GM12875 (cell line): ENCODE measurements around the gene CAPZA1.

Experiments
- H3K4me3 ChIP-seq: one replicate; pipeline ENCODE4 v1.5.1; 2011; ENCODE audit warnings: low read depth, low read length, control low read depth
- TF ChIP-seq, protein P1 (sequence below): IDR thresholded peaks from 2 replicates; pipeline ENCODE4 v1.5.1; 2011; ENCODE audit warnings: low read depth, mild to moderate bottlenecking, control low read depth, inconsistent platforms, low read length, moderate library complexity, borderline replicate concordance; ENCODE audit not compliant: insufficient read depth

The CAPZA1 gene

DNA sequence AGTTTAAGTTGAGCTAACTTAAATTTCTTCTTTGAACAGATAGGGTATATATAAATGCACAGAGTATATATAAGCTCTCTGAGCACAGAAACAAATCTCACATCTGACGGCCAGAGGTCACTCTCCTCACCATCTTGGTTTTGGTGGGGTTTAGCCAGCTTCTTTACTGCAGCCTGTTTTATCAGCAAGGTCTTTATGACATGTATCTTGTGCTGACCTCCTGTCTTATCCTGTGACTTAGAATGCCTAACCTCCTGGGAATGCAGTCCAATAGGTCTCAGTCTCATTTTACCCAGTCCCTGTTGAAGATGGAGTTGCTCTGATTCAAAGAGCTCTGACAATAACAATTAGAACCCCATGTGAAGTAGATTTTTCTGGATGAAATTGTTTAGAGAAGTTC, 53.2 kb downstream of the CAPZA1 start:
- TF ChIP-seq, protein P1, sequence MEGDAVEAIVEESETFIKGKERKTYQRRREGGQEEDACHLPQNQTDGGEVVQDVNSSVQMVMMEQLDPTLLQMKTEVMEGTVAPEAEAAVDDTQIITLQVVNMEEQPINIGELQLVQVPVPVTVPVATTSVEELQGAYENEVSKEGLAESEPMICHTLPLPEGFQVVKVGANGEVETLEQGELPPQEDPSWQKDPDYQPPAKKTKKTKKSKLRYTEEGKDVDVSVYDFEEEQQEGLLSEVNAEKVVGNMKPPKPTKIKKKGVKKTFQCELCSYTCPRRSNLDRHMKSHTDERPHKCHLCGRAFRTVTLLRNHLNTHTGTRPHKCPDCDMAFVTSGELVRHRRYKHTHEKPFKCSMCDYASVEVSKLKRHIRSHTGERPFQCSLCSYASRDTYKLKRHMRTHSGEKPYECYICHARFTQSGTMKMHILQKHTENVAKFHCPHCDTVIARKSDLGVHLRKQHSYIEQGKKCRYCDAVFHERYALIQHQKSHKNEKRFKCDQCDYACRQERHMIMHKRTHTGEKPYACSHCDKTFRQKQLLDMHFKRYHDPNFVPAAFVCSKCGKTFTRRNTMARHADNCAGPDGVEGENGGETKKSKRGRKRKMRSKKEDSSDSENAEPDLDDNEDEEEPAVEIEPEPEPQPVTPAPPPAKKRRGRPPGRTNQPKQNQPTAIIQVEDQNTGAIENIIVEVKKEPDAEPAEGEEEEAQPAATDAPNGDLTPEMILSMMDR, result no peak
- no peak overlapping the region for H3K4me3 ChIP-seq

DNA sequence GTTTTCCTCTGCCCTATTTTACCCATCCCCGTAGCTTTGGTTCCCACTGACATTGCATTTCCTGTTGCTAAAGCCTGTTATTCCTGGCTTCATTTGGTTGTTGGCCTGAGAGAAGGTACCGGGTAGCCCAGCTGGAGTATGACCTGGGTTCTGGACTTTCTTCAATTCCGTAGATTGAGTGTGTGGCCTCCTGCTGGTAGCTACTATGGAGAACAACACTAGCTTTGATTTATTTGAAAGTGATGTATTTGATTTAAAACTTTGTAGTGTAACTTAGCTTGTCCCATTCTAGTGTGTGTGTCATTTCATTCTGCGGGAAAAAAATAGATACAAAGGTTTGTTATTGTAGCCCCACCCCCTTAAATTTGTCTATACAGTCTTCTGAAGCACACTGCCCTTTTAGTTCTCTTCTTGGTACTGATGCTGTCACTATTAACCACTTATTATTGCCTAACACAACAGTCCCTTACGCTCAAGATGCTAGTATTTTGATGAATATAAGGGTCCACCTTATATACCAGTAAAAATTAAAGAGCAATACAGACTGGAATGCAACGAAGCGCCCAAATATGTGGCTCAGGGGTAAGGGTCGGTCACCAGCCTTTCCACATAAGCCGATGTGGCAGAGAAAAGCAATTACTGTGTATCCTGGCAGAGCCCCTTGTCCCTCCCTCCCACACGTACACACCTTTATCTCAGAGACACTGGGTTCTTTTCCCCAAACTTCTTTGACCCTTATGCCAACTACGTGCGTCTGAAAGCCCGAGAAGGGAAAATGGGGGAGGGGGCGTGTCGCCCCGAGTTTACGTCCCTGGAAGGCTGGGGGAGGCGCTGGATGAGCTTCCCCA, 54.2 kb downstream of the CAPZA1 start:
- TF ChIP-seq, protein P1, result peak; percentile 24; the same call in 1 of the 2 replicates

DNA sequence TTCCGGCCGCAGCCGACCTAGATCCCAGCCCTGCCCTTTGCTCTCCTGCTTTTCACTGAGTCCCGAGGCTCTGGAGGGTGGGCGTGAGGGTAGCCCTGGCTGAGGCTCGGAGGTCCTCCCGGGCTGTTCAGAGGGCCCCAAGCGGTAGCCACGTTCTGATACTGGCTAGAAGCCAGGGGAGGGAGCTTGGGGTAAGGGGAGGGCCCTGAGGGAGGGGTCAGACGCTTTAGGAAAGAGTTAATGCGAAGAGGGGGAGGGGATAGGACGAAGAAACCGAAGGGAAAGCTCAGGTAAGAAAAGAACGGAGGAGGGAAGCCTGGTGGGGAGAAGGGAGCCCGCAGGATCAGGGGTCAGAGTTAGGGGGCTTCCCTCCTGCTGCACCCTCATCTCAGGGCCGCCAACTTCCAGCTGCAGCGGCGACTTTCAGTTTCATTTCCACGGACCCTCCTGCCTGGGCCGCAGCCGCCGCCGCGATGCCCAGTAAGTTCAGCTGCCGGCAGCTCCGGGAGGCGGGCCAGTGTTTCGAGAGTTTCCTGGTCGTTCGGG, 54.9 kb downstream of the CAPZA1 start, which contains the start of gene MOV10:
TSS of gene MOV10 (plus strand) at position 220 of the 546 bp plus-strand sequence. CDS start at position 474, 254 bp downstream.
- H3K4me3 ChIP-seq, result peak within 1 kb of the TSS; percentile 91
- TF ChIP-seq, protein P1, result no peak

More for the DNA sequence above, 54.2 kb downstream of the CAPZA1 start:
- peak overlapping the region; percentile 91 for H3K4me3 ChIP-seq

DNA sequence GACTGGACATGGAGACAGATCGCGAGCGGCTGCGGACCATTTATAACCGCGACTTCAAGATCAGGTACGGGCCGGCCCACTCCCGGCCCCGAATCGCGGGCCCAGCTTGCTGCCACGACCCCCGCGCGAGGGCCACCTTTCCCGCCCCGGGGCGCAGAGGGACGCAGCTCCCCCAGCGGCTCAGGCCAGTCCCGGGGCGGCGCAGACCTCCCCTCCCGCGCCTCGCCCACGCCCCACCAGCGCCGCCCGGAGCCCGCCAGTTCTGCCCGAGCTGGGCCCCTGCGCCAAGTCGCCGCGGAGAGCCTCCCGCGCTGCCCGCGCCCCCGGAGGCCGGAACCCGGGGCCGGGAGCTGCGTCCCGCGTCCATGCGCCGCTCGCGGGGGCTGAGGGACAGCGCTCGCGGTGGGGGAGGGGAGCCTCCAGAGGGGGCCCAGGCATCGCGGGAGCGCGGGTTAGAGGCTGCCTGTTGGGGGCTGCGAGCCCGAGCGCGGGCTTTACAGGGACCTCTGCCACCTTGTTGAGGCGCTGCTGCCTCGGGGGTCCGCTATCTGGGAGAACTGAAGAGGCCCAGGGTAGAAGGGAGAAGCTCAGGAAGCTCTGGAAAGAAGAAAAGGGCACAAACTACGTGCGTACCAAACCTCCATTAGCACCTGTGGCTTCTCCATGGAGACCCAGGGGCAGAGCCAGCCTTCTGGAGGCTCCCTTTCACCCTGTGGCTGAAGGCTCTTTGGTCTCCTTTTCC, 55.5 kb downstream of the CAPZA1 start:
- TF ChIP-seq, protein P1, result no peak
- H3K4me3 ChIP-seq, result peak overlapping the region; percentile 91

DNA sequence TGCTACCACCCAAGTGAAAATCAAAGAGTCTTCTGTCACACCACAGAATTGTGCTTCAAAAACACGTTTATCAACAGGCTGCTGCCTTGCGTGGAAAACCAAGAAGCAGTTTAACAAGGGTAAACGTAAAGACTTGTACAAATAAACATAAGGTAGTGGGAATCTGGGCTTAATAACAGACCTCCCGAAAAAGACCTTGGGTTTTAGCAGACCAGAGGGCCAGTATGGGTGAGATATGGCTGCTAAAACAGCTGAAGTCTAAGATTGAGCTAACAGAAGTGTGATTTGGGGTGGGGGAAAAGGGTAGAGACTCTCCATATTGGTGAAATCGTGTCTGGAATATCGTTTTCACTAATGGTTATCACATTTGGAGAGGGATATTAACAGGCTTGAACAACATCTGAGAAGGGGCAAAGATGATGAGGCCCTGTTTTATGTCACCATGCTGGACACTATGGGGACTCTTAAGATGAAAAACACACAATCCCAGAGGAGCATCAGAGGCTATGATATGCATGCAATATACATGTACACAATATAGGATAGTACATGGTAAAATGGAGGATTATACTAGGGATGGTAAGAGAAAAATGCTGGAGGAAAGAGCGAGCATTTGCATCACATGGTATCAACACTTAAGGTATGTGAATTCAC, 56.2 kb downstream of the CAPZA1 start:
- H3K4me3 ChIP-seq, result peak overlapping the region; percentile 91
- TF ChIP-seq, protein P1, result no peak

DNA sequence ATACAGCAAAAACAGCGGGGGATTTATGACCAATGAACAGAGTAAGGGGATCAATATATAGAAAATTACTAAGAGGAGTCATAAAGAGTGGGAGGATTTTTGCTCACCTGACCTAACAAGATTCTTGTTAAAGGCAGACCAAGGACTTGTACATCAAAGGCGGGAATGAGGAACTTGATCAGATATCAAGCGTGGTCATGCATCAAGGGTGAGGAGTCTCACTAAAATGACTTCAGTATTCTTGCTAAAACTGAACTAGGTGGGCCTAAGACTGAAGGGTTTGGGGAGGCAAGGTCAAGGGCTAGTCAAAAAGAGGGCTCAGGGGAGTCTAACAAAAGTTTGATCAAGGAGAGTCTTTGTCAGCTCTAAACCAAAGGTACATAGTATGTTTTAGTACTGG, 56.9 kb downstream of the CAPZA1 start:
- TF ChIP-seq, protein P1, result no peak
- H3K4me3 ChIP-seq, result no peak overlapping the region
